WI38 (cell line): Measurements from ENCODE around the gene DRAM1.
"Not testable (repeated sequence)": the region's sequence is repeated elsewhere in the genome, so short reads cannot be mapped to it uniquely, and the experiment has no call there.

Source experiments
- H3K4me3 ChIP-seq: 2 replicates; pipeline ENCODE4 v1.5.1; 2011; ENCODE audit warnings: low read depth, mild to moderate bottlenecking, control low read depth, low read length
- TF ChIP-seq, protein P1 (sequence below): IDR thresholded peaks from 2 replicates; pipeline ENCODE4 v1.5.1; 2012; ENCODE audit warnings: low read depth, mild to moderate bottlenecking, control low read depth, low read length

Gene DRAM1

DNA sequence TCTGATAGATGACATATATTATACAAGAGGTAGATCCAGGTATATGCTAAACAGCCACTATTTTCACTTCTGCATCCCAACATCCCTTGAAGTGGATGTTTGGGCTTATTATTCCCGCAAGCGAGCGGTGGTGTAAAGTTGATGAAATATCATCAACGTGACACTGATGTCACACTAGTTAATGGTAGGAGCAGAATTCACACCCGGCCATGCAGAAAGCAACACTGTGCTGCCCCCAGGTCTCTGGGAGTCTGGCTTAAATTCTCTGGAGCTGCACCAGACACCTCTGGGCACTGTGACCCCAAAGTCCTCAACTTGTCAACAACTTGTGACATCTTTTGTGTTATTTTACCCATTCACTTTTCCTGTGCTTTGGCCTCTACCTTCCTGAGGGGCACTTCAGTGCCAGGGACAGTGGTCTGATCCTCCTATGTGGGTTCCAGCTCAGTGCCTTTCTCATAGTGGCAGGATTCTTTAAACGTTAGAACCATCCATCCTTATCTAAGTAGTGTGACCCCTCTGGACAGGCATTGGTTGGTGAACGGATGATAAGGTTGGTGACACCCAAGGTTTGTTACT, 952 bp downstream of the DRAM1 start:
- peak overlapping the region; percentile 95 for H3K4me3 ChIP-seq

DNA sequence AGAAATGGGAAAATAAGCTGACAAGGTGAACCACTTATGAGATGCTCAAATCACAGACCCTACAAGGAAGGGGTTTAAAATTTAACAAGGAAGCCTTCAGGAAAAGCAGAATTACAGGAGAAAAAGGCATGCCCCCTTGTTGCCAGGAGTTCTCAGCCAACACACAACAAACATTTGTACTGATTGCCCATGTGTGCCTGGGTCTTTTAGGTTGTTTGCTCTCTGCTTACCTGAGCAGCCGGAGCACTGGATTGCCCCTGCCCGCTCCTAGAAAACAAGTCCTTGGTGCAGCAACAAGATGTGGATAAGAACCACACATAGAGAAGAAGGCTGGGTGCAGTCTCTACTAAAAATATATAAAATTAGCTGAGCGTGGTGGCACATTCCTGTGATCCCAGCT, 3.4 kb downstream of the DRAM1 start:
- TF ChIP-seq, protein P1, sequence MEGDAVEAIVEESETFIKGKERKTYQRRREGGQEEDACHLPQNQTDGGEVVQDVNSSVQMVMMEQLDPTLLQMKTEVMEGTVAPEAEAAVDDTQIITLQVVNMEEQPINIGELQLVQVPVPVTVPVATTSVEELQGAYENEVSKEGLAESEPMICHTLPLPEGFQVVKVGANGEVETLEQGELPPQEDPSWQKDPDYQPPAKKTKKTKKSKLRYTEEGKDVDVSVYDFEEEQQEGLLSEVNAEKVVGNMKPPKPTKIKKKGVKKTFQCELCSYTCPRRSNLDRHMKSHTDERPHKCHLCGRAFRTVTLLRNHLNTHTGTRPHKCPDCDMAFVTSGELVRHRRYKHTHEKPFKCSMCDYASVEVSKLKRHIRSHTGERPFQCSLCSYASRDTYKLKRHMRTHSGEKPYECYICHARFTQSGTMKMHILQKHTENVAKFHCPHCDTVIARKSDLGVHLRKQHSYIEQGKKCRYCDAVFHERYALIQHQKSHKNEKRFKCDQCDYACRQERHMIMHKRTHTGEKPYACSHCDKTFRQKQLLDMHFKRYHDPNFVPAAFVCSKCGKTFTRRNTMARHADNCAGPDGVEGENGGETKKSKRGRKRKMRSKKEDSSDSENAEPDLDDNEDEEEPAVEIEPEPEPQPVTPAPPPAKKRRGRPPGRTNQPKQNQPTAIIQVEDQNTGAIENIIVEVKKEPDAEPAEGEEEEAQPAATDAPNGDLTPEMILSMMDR: no peak
- no peak overlapping the region for H3K4me3 ChIP-seq

More for the DNA sequence above, 952 bp downstream of the DRAM1 start:
- TF ChIP-seq, protein P1: no peak

DNA sequence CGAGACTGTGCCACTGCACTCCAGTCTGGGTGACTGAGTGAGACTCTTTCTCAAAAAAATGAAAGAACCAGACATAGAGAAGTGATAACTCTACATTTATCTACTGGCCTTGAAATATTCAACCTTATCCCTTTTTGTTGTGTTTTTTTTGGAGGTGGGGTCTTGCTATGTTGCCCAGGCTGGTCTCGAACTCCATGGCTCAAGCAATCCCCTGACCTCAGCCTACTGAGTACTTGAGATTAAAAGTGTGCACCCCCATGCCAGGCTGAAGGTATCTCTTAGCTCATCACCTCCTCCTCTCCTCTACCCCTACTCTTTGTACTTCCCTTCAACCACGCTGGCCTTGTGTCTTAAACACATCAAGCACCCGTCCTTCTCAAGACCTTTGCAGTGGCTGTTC, 3.8 kb downstream of the DRAM1 start:
- H3K4me3 ChIP-seq: no peak overlapping the region
- TF ChIP-seq, protein P1: no peak

DNA sequence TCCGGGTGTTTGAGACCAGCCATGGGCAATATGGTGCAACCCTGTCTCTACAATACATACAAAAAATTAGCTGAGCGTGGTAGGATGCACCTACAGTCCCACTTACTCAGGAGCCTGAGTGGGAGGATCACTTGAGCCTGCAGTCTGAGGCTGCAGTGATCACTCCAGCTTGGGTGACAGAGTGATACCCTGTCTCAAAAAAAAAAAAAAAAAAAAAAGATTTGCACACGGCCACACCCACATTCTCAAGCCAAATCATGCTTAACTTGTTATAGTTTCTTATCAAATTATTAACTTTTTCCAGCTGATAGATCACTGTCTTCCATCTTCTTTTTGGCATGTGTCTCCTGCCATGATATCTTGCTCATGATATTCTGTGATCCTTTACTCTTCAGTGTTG, 6.8 kb downstream of the DRAM1 start:
- TF ChIP-seq, protein P1: no peak
- H3K4me3 ChIP-seq: no peak overlapping the region

DNA sequence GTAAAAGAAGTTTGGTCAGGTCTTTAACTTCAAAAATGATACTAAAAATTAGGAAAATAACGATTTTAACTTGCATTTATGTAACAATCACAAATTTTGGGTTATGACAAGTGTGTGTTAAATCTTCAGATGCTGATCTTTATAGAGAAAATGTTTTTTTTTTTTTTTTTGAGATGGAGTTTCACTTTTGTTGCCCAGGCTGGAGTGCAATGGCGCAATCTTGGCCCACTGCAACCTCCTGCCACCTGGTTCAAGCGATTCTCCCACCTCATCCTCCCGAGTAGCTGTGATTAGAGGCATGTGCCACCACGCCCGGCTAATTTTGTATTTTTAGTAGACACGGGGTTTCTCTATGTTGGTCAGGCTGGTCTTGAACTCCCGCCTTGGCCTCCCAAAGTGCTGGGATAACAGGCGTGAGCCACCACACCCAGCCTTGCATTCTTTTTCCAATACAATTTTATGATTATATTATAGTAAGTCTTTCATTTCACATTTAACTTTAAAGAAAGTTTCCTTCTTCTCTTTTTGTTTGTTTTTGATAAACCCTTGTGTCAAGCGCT, 7.5 kb downstream of the DRAM1 start:
- H3K4me3 ChIP-seq: not testable (repeated sequence)

DNA sequence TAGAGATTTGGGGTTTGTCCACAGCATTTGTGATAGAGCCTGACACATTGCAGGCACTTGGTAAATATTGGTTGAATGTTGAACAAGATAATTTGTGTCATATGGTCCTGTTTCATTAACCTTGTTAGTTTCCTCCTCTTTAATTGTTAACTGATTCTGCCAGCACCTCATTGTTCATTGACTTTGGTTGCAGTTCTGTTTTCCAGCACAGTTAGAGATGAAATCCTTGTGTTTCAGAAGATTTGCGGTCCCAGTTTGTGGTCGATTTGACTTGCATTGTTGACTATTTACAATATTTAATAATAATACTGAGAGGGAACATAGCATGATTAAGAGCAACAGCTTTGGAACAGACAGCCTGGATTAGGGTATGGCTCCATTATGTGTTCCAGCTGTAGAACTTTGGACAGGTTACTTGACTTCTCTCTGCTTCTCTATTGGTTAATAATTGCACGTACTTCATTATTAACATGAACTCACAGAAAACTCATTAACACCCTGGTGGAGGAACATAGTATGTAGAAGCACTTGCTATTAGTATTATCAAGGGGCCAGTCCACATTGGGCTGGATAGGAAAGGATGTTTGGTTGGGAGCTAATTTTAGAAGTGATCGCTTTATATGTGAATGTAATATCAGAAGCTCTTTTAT, 8.7 kb downstream of the DRAM1 start:
- TF ChIP-seq, protein P1: no peak
- H3K4me3 ChIP-seq: no peak overlapping the region

DNA sequence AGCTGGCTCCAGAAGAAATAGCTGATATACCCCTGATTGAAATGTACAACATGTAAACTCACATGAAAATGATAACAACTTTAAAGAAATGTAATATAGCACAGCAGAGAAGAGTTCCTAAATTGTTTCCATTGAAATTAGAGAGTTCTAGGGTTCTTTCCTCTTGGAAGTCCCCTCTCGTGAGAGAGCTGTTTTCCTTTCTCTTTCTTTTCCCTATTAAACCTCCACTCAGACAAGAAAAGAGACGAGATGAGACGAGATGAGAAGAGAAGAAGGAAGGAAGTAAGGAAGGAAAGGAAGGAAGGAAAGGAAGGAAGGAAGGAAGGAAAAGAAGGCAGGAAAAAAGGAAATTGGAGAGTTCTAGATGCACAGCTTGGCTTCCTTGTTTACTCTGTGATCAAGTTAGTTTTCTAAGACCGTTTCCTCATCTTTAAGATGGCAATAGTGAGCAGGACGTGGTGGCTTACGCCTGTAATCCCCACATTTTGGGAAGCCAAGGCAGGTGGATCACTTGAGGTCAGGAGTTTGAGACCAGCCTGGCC, 11.9 kb downstream of the DRAM1 start:
- TF ChIP-seq, protein P1: no peak
- no peak overlapping the region for H3K4me3 ChIP-seq
